ENCODE results near the gene RXYLT1. TPM values are rescaled to one million over a fixed set of nuclear protein-coding genes. Genes with fewer than 3 reads are reported as not detected.

The RXYLT1 gene
- total RNA-seq, 4 donors from 2014 or later: 8.3 to 19.8 (median 12.7) TPM

DNA sequence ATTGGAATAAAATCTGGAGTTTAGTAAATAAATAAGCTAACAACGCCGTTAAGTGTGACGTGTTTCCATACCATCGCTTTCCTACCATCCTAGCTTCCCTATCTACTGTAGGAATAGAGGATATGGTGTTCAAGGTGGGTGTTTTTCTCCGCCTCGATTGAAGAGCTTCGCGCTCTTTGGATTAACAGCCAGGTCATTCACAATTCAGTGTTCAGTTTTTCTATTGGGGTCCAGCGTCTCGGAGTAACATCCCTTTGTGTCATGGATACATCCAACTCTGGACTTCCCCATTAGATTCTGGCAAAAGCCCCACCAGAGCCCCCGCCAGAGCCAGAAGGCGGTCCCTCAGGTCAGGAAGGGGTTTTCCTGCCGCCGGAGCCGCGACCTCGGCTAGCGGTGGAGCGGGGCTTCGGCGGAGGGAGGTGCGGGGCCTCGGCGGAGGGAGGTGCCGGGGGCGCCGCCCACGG lies 63.6 kb downstream of the RXYLT1 start:
- WGBS: 17% methylated on average over 10 of the region's 28 CpGs
- H3K9me3 ChIP-seq: no peaks in the 10 kb centered on the region
- TF ChIP-seq CTCF (IDR thresholded peaks at IDR 0.05) (no peak), POLR2A (IDR thresholded peaks at IDR 0.05; ENCODE audit: low read depth) (no peak), POLR2AphosphoS5 (IDR thresholded peaks at IDR 0.05) (no peak), EP300 (IDR thresholded peaks at IDR 0.05) (no peak)
- no peaks in the 10 kb centered on the region for H3K36me3 ChIP-seq
- intact Hi-C loops (cut with DNase I): loop anchor here (1.0 to 10.0 kb wide), 4 partner anchors 192 to 564 kb away; partner anchors contain the start of gene KICS2
- peak overlapping the region; percentile 68 to 97 (median 92) for H3K4me3 ChIP-seq
- DNase-seq (ENCODE audit: extremely low spot score): no peak
- H3K4me1 ChIP-seq: peaks cover 13 to 33% (median 28%) of the 10 kb centered on the region in 4 donors
- H3K27me3 ChIP-seq: no peaks in the 10 kb centered on the region
- H3K27ac ChIP-seq (replicated peaks in 1 of 4): peak overlapping the region; percentile 93 to 98 (median 96)

GRCh38 chr12:63843721-63844390 lies 64.1 kb downstream of the RXYLT1 start:
- Histone ChIP-seq H3K9me3 (no peaks in the 10 kb centered on the region), H3K4me3 (peak overlapping the region; percentile 68 to 97 (median 92)), H3K36me3 (no peaks in the 10 kb centered on the region), H3K4me1 (peaks cover 13 to 33% (median 28%) of the 10 kb centered on the region in 4 donors), H3K27me3 (no peaks in the 10 kb centered on the region), H3K27ac (replicated peaks in 1 of 4) (peak overlapping the region; percentile 93 to 98 (median 96))
- peak; percentile 96 for DNase-seq (ENCODE audit: extremely low spot score)
- WGBS: 0% methylated on average over 31 of the region's 80 CpGs
- intact Hi-C loops (cut with DNase I): loop anchor here (1.0 to 10.0 kb wide), 5 partner anchors 191 to 563 kb away; partner anchors contain the start of gene KICS2
- TF ChIP-seq POLR2A (IDR thresholded peaks at IDR 0.05; ENCODE audit: low read depth): no peak
- TF ChIP-seq EP300 (IDR thresholded peaks at IDR 0.05): no peak
- TF ChIP-seq CTCF (IDR thresholded peaks at IDR 0.05): peak; percentile 87 to 93 (median 93)
- peak; percentile 83 for TF ChIP-seq POLR2AphosphoS5 (IDR thresholded peaks at IDR 0.05)

GRCh38 chr12:63844391-63845341 lies 65.0 kb downstream of the RXYLT1 start, which contains the start of gene SRGAP1:
Gene SRGAP1 (plus strand): TSS chr12:63844700. CDS start chr12:63844817, 117 bp downstream.
- Histone ChIP-seq H3K36me3 (no peaks in the 10 kb centered on the region), H3K9me3 (no peaks in the 10 kb centered on the region), H3K4me1 (peaks cover 13 to 36% (median 28%) of the 10 kb centered on the region in 4 donors), H3K4me3 (peak within 1 kb of the TSS; percentile 68 to 97 (median 92)), H3K27me3 (no peaks in the 10 kb centered on the region), H3K27ac (replicated peaks in 1 of 4) (peak within 1 kb of the TSS; percentile 93 to 98 (median 96))
- intact Hi-C loops (cut with DNase I): loop anchor here (1.0 to 10.0 kb wide), 4 partner anchors 190 to 563 kb away; no protein-coding TSS in a partner anchor
- peak; percentile 93 for DNase-seq (ENCODE audit: extremely low spot score)
- TF ChIP-seq POLR2A (IDR thresholded peaks at IDR 0.05; ENCODE audit: low read depth): no peak
- no peak for TF ChIP-seq EP300 (IDR thresholded peaks at IDR 0.05)
- peak in 1 of 2 donors; percentile 47 for TF ChIP-seq POLR2AphosphoS5 (IDR thresholded peaks at IDR 0.05)
- WGBS: under 1% methylated on average over 45 of the region's 52 CpGs

DNA sequence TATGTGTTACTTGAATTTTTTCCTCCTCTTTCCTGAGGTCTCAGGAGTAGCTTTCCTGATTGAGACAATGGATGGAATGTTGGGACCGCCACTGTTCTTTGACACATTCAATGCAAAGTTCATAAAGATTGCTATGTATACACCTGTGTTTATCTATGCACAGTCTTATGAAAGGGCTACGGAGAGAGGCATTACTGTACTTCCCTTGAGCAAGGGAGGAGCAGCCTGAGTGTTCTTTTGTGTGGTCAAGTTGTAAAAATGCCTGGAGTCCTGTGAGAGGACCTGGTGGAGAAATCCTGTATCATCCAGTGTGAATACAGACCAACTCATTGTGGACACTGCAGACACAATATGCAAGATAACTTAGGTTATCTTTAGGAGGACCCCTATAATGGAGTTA lies 66.0 kb downstream of the RXYLT1 start:
- 26% methylated on average over 2 of the region's 2 CpGs for WGBS
- no peak for TF ChIP-seq CTCF (IDR thresholded peaks at IDR 0.05)
- no peak for TF ChIP-seq POLR2AphosphoS5 (IDR thresholded peaks at IDR 0.05)
- no peak for TF ChIP-seq EP300 (IDR thresholded peaks at IDR 0.05)
- no peak for TF ChIP-seq POLR2A (IDR thresholded peaks at IDR 0.05; ENCODE audit: low read depth)
- Histone ChIP-seq H3K9me3 (no peaks in the 10 kb centered on the region), H3K27me3 (no peaks in the 10 kb centered on the region), H3K27ac (replicated peaks in 1 of 4) (peak overlapping the region in 1 of 4 donors; percentile 95), H3K4me3 (peak overlapping the region; percentile 68 to 97 (median 92)), H3K36me3 (no peaks in the 10 kb centered on the region), H3K4me1 (peaks cover 13 to 46% (median 35%) of the 10 kb centered on the region in 4 donors)
- no peak for DNase-seq (ENCODE audit: extremely low spot score)
- intact Hi-C loops (cut with DNase I): loop anchor here (10.0 kb wide), 1 partner anchor 189 kb away; no protein-coding TSS in a partner anchor

All from esophagus muscularis mucosa (tissue), 4 donors.